ENCODE results near the gene TMBIM4.
A peak's percentile ranks its signal among the peaks of the same experiment; 100 is the strongest.

TMBIM4 gene

DNA sequence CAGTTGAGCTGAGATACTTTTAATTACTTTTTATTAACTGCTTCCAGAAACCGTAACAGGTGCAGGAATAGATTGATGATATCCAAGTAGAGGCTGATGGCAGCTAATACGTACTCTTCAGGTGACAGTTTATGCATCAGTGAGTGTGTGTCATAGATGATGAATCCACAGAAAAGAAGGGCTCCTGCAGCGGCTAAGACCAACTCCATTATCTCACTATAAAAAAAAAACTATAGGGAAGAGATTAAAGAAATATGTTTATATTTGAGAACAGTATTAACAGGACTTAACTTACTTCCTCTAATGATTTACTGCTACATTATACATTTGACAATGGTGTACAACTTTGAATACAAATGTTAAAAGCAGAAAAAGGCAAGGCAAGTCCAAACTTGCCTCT lies 31.9 kb downstream of the TMBIM4 start:
- no peak for FAIRE-seq

GRCh38 chr12:66132408-66132807 lies 37.4 kb downstream of the TMBIM4 start:
- no peak for FAIRE-seq

GRCh38 chr12:66131067-66131688 lies 38.6 kb downstream of the TMBIM4 start:
- no peak for FAIRE-seq

GRCh38 chr12:66130267-66131066 lies 39.3 kb downstream of the TMBIM4 start, which contains the start of gene LLPH:
Gene LLPH, minus strand, starts transcription at chr12:66130750. Its CDS starts 1,644 bp downstream, at chr12:66129106.
- peak; percentile 43 for FAIRE-seq

DNA sequence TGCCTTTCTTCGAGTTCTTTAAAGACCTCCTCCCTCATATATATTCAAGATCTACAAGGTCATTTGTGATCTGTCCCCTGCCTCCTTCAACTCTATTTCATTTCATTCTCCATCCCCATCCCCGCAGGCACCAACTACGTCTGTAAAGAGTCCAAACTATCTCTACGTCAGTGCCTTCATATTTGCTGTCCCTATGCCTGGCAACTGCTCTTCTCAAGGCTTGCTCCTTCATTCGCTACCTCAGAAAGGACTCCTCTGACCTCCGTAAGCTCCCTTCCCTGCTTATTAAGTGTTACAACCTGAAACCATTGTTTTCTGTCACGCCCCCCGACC lies 39.9 kb downstream of the TMBIM4 start:
- FAIRE-seq, result no peak

DNA sequence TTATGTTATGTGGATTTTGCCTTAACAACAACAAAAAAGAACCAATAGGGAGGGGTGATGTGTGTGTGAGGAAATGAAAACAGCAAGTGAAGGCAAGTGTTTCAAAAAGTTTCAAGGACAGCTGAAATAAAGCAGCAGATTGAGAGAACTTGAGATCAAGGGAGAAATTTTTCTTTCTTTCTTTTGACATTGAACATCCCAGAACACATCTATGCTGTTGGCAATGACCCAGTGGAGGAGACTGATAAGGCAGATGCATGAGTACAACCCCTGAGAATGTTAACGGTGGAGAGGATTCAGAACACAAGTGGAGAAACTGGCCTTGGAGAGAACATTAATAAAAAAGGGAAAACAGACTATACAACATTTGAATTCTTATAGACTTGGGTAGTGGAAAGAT lies 42.1 kb downstream of the TMBIM4 start:
- no peak for FAIRE-seq

- FAIRE-seq, result peak; percentile 58
These were observed 49.3 kb downstream of the TMBIM4 start for GRCh38 chr12:66120477-66120876.

DNA sequence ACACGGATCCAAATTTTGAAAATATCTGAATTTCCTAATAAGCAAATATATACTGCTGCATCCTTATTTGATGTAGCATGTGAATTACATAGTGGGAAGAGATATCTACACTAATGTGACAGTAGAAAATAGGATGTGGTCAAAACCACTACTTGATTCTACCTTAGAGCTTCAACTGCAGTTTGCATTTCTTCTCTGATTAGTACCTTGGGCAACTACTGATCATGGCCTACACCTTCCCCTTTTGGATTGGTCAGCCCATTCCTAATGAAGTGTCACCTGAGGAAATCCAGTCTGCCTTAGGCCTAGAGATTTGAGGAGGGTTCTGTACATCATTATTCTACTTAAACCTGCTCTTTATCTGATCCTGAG lies 49.9 kb downstream of the TMBIM4 start:
- FAIRE-seq, result no peak

DNA sequence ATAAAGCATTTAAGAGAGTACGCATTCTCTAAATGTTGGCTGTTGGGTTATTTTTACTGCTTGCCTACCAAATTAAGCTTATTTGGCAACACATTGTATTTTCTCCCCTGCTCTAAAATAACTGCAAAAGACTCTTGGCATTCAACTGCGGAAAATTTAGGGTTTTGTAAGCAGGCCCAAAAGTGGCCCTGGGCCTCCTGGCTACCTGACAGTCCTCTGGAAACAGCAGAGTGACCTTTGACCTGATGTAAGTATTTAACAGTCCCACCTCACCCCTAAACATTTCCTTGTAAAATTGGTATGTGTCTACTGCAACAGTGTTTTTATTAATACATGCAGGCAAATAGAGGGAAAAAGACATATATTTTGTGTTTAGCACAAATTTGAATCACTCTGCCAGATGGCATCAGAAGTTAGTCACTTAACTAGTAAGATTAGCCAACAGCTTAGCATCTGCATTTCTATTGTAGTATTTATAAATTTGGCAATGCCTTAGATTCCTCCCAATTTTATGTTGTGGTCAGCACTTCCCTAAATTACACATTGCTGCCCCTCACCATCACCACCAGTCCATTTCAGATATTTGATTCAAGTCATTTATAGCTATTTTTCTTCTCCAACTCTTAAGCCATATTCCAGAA lies 50.4 kb downstream of the TMBIM4 start:
- FAIRE-seq, result no peak

GRCh38 chr12:66118240-66118891 lies 51.4 kb downstream of the TMBIM4 start:
- FAIRE-seq, result no peak

DNA sequence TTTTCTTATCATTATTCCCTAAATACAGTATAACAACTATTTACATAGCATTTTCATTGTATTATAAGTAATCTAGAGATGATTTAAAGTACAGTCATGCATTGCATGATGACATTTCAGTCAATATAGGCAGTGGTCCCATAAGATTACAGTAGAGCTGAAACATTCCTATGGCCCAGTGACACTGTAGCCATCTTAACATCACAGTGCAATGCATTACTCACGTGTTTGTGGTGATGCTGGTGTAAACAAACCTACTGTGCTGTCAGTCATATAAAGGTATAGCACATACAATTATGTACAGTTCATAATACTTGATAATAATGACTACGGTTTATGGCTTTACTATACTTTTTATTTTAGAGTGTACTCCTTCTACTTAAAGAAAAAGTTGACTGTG lies 52.6 kb downstream of the TMBIM4 start:
- no peak for FAIRE-seq

DNA sequence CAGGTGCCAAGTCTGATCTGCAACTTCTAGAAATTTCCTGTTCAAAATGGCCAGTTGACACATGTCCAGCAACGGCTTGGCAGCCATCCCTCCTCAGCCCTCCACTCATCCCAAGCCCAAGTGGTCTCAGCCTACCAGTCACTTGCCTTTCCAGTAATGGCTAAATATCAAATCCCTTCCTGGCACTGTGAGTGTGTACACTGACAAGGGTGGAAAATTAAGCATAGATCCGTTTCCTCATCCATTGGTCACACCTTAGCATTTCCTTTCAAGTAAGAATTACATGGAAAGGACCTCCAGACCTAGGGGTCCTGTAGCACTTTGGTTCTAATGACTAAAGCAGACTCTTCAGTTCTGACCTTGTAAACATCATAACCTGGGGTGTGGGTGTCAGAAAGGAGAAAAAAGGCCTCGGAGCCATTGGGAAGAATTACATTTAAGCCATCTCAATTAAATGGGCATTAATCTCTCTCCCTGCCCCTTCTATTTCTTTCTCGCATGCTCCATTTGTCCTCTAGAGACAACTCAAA lies 54.7 kb downstream of the TMBIM4 start:
- FAIRE-seq, result no peak

DNA sequence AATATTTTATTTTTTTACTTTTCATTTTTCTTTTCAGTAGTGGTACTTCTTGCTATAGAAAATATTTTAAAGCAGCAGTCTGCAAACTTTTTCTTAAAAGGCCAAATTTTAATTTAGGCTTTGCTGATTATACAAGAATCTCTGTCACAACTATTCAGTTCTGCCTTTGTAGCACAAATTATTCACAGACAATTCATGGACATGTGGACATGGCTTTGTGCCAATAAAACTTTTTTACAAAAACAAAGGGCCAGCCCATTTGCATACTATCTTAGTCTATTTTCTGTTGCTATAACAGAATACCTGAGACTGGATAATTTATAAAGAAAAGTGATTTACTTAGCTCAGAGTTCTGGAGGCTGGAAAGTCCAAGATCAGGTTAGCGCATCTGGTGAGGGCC lies 56.3 kb downstream of the TMBIM4 start:
- no peak for FAIRE-seq

DNA sequence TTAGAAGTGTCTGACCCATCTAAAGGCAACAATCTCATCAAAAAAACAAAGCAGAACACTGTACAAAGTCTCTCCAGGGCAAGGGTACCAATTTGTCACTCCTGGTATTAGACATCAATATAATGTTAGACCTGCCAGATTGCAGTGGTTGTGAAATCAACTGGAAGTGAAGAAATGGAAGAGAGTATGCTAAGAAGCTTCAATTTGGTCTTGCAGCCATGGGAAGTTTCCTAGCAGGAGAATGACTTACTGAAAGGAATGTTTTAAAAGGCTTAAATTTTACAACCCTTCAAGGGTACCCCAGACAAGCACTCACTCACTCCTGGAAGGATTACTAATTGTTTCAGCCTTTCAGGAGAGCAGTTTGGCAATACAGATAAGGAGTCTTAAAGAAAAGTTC lies 58.2 kb downstream of the TMBIM4 start:
- FAIRE-seq, result peak; percentile 97

DNA sequence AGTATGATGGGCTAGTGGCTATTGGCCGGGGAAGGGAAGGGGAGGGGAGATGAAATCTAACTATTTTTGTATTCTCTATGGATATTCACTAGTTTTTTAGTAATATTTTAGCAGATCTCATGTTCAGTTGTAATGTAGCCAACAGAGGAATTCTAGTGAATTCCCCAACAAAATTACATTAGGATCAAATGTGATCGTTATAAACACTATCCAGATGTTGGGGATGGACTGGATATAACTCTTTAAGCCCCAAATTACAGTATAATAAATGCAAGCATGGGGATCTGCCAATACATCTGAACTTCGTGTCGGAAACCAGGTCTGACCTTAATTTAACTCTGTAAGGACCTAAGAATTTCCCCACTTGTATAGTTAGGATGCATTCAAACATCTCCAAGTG lies 60.7 kb downstream of the TMBIM4 start:
- FAIRE-seq, result no peak

DNA sequence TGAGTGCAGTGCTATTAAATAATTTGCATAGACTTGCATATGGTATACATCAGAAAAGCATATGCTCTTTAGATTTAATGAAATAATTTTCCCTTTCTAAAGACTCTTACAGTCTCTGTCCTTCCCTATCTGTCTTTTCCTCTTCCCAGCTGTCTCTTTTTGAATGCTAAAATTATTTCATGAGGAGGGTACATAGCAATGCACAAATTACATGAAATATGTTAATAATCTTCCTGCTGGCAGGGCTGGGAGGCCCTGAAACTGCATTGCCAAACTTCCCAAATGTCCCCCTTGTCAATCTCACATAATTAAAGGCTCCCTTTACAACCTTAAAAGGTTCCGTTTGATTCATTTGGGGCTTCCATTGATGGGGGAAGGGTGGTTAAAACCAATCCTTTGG lies 61.4 kb downstream of the TMBIM4 start:
- FAIRE-seq, result no peak

DNA sequence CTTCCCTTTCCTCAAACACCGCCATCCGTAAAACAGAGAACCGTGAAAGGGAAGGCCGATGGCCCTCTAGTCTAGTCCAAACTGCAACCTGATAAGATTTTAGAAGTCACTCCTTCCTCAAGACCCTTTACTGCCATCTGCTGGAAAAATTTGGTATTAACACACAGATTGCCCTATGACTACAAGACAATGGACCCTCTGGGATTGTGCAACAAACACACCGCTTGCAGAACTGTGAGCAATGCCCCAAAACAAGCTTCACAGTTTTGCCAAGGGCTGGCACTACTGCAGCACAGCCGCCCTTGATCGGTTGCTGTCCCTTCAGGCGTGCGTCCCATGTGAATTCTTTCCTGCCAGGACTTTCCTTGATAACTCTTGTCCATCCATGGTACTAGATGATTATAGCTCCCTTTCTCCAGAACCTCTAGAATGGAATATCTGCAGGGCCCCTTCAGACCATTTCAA lies 62.3 kb downstream of the TMBIM4 start:
- peak; percentile 95 for FAIRE-seq

GRCh38 chr12:66103016-66103913 lies 66.5 kb downstream of the TMBIM4 start:
- no peak for FAIRE-seq

- peak; percentile 7 for FAIRE-seq
These were observed 77.1 kb downstream of the TMBIM4 start for GRCh38 chr12:66092559-66093269.

- no peak for FAIRE-seq
These were observed 79.6 kb downstream of the TMBIM4 start for GRCh38 chr12:66090157-66090556.

- FAIRE-seq, result peak; percentile 97
These were observed 82.3 kb downstream of the TMBIM4 start for GRCh38 chr12:66087365-66087943.

All from TTC549 (cell line).